GM18870 (cell line): ENCODE measurements around the gene GABRE.

ENCODE experiments used
- ATAC-seq: cut with Tn5 transposase; IDR thresholded peaks from one replicate; pipeline ENCODE4 v1.9.1; 2021; ENCODE audit warnings: moderate library complexity; ENCODE audit not compliant: unreplicated experiment

Gene GABRE, protein sequence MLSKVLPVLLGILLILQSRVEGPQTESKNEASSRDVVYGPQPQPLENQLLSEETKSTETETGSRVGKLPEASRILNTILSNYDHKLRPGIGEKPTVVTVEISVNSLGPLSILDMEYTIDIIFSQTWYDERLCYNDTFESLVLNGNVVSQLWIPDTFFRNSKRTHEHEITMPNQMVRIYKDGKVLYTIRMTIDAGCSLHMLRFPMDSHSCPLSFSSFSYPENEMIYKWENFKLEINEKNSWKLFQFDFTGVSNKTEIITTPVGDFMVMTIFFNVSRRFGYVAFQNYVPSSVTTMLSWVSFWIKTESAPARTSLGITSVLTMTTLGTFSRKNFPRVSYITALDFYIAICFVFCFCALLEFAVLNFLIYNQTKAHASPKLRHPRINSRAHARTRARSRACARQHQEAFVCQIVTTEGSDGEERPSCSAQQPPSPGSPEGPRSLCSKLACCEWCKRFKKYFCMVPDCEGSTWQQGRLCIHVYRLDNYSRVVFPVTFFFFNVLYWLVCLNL

DNA sequence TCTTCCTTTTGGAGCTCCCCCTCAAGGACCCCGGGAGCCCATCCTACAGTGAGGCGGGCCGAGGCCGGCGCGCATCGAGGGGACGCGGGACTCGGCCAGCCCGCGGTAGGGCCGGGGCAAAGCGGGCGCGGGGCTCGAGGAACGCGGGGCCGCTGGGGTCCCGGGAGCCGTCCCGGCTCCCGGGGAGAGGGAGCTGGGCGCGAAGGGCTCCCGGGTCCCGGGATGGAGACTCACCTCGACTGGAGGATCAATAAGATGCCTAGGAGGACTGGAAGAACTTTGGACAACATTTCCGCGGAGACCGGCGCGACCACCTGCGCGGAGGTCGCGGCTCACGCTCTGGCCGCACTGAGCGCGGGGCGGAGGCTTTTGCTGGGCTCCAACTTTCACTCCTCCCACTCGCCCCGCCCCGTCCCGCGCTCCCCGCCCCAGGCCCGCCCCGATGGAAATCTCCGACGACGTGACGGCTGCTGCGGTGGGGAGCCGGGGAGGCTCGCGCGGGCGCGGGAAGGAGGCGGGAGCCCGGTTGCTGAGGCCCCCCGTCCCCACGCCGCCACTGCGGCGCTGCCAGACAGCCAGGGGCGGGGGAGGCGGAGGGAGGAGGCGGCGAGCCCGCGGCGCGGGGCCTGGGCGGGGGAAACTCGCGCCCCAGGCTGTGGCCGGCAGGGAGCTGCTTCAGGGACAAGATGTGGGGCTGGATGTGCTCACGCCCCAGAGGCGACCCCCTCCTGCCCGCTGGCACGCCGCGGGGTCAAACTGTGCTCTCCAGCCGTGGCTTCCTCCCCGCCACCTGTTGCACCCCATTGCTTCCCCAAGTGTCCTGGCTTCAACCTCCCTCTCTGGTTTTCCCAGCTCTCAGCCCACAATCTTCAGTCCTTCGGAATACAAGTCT lies at the start of gene GABRE:
TSS of gene GABRE (minus strand) at position 341 of the 892 bp plus-strand sequence. CDS start at position 290, 51 bp downstream.
- no peak for ATAC-seq

DNA sequence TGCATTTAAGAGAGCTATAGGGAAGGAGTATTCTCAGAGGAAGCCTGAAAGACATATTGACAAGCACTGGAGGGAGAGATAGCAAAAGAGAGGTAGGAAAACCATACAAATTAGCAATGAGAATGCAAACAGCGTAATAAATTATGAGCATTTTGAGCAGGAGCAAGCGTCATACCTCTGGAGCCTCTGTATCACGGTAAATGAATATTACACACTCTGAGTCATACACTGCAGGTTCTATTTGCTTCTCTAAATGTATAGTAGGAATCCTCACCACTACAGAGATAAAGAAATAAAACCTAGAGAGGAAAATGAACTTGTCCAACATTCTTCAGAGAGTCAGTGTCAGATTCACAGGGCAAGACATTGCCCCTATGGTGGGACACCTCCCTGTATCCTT lies 46.4 kb upstream of the GABRE start:
- no peak for ATAC-seq

DNA sequence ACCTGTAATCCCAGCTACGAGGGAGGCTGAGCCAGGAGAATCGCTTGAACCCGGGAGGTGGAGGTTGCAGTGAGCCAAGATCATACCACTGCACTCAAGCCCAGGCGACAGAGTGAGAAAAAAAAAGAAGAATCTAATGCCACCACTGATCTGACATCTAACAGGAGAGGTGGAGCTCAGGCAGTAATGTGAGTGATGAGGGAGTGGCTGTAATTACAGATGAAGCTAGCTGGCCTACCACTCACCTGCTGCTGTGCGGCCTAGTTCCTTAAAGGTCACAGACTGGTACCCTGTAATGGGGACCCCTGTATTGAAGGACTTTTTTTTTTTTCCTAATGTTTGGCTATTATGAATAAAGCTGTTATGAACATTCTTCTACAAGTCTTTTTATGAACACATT lies 25.3 kb upstream of the GABRE start:
- no peak for ATAC-seq

DNA sequence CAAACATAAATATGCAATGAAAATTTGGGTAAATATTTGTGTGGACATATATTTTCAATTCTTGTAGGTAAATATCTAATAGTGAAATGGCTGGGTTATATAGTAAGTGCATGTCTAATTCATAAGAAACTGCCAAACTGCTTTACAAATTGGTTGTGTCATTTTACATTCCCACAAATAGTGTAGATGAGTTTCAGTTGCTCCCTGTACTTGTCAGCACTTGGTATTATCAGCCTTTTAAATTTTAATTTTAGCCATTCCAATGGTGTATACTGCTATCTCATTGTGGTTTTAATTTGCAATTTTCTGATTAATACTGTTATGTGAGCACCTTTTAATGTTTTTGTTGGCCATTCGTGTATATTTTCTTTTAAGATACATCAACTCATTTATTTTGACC lies 23.1 kb upstream of the GABRE start:
- ATAC-seq: no peak

DNA sequence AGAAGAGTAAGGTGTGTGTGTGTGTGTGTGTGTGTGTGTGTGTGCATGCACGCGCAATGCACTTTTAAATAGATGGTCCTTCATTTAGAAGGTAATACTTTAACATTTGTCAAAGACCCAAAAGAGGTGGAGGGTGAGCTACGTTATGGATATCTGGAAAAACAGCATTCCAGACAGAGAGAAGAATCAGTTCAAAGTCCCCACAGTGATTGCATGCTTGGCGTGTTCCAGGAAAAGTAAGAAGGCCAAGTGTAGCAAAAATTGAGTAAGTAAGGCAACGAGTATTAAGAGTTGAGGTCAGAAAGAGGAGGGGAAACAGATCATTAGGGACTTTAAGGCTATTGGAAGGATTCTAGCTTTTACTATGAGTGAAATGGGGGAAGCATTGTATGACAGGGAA lies 21.9 kb upstream of the GABRE start:
- ATAC-seq: no peak

DNA sequence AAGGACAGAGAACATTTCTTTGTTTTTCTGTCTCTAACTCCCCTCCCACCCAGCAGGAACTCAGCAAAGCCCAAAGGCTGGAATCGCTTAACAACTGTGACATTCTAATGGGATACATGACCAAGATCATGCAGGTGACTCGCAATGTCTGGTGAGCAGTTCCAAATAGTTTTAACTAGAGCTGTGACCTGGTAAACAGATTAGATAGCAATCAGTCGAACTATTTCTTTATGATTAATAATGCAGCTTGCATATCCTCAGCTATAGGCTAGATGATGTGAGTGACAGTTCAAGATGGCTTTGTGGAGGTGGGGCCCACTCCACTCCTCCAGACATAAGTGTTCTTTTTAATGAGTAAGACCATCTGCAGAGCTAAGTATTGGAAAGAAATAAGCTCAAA lies 20.0 kb upstream of the GABRE start:
- no peak for ATAC-seq

DNA sequence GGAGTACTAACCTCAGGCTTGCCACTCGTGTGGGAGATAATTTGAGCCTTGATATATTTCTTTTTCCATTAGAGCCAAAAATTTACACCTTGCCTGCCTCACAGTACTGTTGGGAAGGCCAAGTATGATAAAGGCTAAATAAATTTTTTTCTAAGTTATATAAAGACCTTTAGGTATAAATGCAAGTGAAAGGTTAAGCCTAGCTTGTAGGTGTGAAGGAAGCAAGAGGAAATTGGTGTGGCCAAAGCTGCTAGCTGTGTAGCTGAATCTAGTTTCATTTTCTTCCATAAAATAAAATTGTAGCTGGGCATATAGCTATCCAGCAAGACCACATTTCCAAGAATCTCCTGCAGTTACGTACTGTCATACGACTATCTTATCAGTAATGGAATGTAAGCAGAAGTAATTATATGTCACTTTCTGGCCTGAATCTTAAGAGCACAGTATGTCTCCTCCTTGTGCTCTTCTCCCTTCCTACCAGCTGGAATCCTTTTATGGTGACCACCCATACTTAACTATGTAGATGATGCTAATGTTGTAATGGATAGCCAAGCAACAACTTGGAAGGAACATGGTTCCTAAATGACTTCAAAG lies 14.3 kb upstream of the GABRE start:
- ATAC-seq: no peak

DNA sequence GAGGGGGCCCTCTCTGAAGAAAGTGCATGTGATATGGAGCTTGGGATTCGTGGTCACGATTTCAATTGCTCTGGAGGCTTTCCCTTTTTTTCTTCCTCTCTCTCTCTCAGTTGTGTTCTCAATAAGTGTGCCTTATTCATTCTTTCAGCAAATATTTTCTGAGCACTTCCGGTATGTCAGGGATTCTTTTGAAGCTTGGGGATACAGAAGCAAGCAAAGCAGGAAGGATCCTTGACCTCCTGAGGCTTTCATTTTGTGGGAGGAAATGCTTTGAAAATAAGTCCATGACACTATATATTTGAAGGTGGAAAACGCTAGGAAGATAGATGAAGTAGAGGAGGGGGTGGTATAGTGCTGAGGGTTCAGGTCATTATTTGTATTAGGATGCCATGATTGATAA lies 12.6 kb upstream of the GABRE start:
- ATAC-seq: no peak

DNA sequence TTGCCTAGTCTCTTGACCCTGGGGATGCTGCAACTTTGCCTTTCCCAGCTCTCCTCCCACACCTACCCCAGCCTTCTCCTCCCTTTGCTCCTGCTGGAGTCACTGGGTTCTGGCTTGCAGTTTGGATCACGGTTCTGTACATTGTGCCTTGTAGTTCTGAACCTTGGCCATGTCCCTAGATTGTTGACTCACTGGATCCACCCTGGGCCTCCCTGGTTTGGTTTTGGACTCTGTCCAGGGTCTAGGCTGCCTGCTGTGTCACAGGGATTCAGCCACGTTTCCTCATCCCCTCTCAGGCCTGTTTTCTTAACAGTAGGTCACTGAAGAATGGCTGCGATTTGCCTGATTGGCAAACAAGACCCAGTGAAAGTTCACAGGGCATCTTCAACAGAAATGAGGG lies 11.5 kb upstream of the GABRE start:
- no peak for ATAC-seq

DNA sequence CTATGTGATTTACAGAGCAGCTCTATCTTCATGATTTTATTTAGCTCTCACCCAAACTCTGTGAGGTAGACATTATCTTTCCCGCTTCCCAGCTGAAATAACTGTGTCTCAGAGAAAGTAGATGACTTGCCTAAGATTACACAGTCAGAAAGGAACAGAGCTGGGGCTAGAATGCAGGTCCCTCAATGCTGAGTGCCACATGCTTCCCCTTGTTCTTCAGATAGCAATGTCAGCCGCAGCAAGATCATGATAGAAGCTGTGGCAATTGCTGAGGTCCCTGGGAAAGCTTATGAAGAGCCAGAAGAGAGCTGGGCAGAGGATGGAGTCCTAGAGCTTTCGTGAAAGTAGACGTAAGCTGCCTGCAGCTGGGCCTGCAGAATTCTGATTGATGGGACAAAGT lies 11.1 kb upstream of the GABRE start:
- ATAC-seq: no peak

DNA sequence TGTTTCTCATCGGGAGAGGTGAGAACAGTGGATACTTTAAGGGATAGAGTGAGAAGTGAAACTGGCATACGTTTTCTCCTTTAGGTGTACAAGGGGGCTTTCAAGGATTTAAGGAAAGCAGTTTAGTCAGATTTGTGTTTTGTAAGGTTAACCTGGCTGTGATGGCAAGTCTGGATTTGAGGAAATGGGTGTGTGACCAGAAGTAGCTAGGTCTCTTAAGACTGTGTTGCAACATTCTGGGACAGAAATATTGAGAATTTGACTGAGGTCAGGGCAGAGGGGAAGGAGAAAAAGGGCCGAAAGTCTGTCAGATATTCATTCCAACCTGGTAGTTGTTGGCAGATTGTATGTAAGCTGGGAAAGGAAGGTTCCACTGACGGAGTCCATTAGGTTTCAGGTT lies 10.4 kb upstream of the GABRE start:
- ATAC-seq: no peak

DNA sequence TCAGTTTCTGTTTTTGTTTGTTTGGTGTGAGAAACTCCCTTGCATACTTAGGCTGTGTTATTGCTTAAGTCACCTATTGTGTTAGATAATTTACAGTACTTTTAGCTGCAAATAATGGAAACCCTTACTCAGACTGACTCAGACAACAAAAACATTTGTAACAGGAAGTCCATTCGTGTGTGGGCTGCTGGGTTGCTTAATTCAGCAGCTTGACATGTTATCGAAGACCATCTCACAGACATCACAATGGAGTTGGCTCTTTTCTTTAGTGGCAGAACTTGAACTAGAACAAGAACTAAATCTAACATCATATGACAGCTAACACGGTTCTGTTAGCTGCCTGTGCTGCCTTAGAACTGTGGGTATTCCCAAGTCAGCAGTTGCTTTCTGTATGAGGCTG lies 9.9 kb upstream of the GABRE start:
- no peak for ATAC-seq

DNA sequence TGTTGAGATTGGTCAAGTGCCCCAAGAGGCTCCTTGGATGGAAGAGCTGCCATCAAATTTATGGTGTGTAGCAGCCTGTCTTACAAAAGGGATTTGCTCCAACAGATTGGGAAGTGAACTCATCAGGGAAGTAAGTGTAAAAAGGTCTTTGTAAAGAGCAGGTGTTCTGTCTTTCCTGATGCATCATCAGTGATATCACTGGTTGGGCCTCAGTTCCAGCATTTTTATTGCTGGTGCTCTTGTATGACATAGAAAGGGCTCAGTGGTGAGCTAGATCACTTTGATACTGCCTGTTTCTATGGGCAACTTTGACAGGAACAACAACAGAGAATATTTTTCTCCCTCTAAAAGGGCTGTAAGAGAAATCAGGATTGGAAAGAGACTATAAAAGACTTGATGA lies 8.7 kb upstream of the GABRE start:
- ATAC-seq: no peak

DNA sequence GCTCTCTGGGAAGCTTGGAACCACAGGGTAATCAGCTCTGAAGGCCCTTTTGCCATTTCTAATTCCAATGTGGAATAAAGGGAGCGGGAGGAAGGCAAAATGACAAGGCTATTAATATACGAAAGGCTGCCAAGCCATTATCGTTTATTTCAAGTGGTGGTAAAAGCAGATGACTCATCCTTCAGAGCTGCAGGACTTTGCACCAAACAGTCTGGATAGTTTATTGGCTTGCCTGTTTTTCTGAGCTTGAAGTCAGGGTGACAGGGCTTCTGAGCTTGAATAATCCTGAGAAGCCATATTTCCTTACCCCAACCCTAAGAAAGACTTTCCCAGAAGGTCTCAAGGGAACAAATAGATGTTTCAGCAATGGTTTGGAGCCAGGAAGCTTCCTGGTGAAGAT lies 7.7 kb upstream of the GABRE start:
- no peak for ATAC-seq

DNA sequence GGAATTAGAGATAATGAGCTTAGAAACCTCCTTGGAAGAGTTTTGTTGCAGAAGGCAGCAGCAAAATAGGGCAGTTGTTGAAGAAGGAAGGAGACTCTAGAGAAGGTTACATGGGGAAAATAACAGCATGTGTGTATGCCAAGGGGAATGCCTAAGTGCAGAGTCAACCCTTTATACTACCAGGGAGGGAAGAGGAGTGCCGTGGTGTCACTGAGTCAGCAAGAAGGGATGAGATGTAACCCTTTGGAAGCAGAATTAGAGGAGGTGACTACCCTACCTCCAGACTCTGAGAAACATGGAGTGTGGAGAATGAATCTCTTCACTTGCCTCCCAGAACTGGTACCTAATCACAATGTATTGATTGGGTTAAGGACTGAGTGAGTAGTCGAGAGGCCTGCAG lies 6.7 kb upstream of the GABRE start:
- ATAC-seq: no peak

DNA sequence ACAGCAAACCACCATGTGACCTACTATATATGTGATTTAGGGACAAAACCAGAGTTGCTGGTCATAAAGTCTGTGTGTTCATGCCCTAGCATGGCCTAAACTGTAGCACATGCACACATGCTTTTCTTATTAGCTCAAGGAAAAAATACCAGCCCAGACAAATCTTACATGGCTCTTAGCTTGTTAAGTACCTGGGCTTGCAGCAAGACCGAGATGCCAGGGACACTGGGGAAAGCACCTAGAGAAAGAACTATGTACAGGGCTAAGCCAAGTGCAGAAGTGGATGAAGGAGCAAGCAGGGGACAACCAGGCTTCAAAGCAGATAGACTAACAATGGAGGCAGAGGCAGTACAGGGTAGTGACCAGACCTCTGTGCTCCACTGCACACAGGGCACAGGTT lies 3.4 kb upstream of the GABRE start:
- no peak for ATAC-seq

DNA sequence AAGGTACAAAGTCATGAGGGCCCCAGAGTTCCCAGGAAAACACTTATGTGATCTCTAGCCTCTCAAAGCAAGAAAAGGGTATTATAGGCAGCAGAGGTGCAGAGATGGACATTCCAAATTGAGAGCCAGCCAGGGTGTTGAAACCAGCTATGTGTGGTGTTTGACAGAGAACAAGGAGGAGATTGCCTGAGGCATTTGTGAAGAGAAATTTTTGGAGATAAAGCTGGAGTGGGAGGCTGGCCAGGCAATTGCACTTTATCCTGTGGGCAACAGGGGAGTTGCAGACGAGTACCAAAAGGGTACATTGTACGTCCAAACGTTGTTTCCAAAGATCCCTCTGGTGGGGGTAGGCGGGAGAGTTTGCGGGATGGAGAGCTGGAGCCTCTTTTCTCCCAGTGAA lies 2.5 kb upstream of the GABRE start:
- ATAC-seq: no peak

DNA sequence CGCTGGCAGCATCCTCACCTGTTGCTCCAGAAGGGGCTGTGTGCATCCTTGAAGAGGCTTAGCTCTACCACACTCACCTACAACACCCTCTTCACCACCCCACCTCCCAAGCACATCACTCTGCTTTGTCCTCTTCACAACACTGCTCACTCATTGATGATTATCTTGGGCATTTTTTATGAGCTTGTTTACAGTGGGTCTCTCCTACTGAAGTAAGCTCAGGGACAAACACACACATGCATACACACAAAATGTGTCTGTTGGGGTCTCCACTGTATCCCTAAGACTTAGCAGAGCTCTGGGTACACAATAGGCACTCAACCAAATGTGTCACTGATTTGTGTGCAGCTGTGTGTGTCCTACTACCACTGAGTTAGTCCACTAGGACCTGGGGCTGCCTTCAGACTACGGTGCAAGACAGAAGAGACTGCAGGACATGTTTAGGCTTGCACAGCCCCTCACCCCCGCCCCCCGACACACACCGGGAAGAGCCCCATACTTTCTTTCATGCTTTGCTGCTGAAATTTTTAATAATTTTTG lies 1.3 kb upstream of the GABRE start:
- ATAC-seq: no peak

DNA sequence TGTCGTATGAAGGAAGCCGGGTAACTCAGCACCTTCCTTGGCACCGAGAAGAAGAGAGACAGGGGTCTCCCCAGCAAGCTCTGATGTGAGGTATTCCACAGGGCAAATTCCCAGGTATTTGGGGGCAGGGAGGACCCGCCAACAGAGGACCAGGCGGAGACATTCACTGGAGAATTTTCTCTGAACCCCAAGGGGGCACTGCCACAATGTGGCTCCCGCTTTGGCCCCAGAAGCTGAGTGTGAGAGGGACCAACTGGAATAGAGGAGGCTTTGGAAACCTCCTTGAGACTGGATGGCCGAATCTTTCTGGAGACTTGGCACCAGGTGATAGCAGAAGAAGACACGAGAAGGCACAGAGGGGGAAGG lies 735 bp upstream of the GABRE start:
- ATAC-seq: no peak

DNA sequence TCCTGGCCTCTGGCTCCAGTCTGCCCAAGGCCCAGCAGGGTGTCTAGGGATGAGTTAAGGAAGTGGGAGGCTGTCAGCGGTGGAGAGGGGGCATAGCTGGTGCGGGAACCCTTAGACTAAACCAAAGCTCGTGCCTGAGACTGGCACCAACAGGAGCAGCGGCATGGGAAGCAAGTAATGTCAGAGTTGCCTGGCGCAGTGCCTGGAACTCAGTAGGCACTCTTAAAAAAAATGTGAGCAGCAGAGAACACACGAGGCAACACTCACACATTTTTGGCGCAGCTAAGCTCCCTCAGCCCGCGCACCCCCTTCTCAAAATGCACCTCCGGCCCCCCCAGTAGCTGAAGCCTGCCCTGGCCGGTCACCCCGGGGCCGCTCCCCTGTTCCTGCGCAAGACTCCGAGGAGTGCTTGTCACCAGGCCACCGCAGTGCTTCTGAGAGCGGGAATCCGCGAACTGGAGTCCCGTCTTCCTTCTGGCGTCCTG lies 583 bp downstream of the GABRE start:
- ATAC-seq: no peak

DNA sequence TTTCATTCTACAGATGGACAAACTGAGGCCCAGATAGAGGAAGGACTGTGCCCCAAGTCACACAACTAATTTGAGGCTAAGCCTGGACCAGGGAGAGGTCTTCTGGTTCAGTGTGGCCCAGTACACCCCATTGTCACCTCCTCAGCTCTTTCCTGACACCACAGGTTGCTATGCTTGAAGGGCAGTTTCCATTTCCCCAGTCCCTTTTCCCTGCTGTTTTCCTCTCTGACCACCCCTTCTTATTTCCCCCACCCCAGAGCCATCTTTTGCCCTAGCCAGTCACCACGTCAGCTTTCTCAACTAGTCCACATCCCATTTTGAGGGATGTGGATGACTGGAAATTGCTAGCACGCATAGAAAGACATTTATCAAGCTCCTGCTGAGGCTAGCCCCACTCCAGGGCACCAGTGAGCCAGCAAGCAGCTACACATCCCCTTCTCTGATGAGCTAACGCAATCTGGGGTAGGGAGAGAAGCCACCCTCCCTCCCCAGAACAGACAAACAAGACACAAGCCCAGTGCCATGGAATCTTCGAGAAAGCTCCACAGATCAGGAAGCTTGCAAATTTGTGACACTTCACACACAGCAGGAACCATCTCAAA lies 1.3 kb downstream of the GABRE start:
- ATAC-seq: no peak
